Endothelial cell of umbilical vein (primary cell): ENCODE measurements around the gene TMEM167B. TPM values are rescaled to one million over a fixed set of nuclear protein-coding genes. Genes with fewer than 3 reads are reported as not detected.

Experiments used
- BruUV-seq: library from RNA; stranded (reverse); fragments of 400-500 nt; replicated peaks from 2 replicates; lab custom pipeline; 2021; lab: Mats Ljungman, UMichigan
- CTCF ChIA-PET: fragments of 300-600, 350-600 bp; sonication (Branson Sonifier 250); formaldehyde crosslinking; loops from one replicate; lab custom pipeline; 2021; ENCODE audit warnings: antibody characterized with exemption, inconsistent platforms; lab: Charles Lee
- POLR2A ChIA-PET: fragments of 300-600, 350-600 bp; sonication (Branson Sonifier 250); formaldehyde crosslinking; loops from one replicate; lab custom pipeline; 2021; ENCODE audit warnings: antibody characterized with exemption, inconsistent platforms; lab: Charles Lee
- DNase-seq: peaks from one replicate; pipeline ENCODE4 v3.0.0-alpha.2; 2011; ENCODE audit warnings: low read depth, low spot score
- FAIRE-seq: peaks from 2 replicates; lab custom pipeline; 2011; peaks lifted over from hg19 to GRCh38; lab: Jason Lieb, UNC
- H2AFZ ChIP-seq: 2 replicates; pipeline ENCODE4 v1.6.0; 2012; ENCODE audit warnings: low read depth, low read length, control low read depth, inconsistent platforms
- H3K27ac ChIP-seq: 2 replicates; pipeline ENCODE4 v1.5.1; 2011; ENCODE audit warnings: low read depth, mild to moderate bottlenecking, control low read depth, low read length, moderate library complexity; ENCODE audit not compliant: insufficient read depth
- H3K27me3 ChIP-seq, 2 experiments: 2 replicates each; pipeline versions ENCODE4 v1.6.0 to v1.6.1; 2011; ENCODE audit warnings: low read length in 2 of 2, mixed read lengths in 1 of 2; ENCODE audit not compliant: control insufficient read depth in 2 of 2, insufficient read depth in 2 of 2
- H3K36me3 ChIP-seq, 2 experiments: 2 replicates in 1 of 2; 3 replicates in 1 of 2; pipeline ENCODE4 v1.5.1; 2011; ENCODE audit warnings: low read length in 2 of 2, mild to moderate bottlenecking in 1 of 2, moderate library complexity in 1 of 2; ENCODE audit not compliant: control insufficient read depth in 2 of 2, insufficient read depth in 2 of 2; ENCODE audit errors: extremely low read depth in 1 of 2
- H3K4me1 ChIP-seq: 3 replicates; pipeline ENCODE4 v1.5.1; 2011; ENCODE audit warnings: mild to moderate bottlenecking, low read length; ENCODE audit not compliant: control insufficient read depth, insufficient read depth; ENCODE audit errors: extremely low read depth
- H3K4me2 ChIP-seq: 2 replicates; pipeline ENCODE4 v1.6.1; 2011; ENCODE audit warnings: low read length, control low read depth, mixed read lengths; ENCODE audit not compliant: insufficient read depth
- H3K4me3 ChIP-seq, 3 experiments: fragments of 200-600 bp in 1 of 3; sonication (generic), shearing (Covaris generic) in 1 of 3; replicated peaks in 1 of 3; 2 replicates each; pipeline ENCODE4 v1.5.1; 2011 to 2016; ENCODE audit warnings: control low read depth in 3 of 3, low read length in 3 of 3, mild to moderate bottlenecking in 2 of 3, inconsistent platforms in 1 of 3, low read depth in 1 of 3, moderate library complexity in 1 of 3; ENCODE audit not compliant: insufficient read depth in 1 of 3
- H3K79me2 ChIP-seq: 2 replicates; pipeline ENCODE4 v1.6.0; 2012; ENCODE audit warnings: low read length, inconsistent platforms; ENCODE audit not compliant: control insufficient read depth, insufficient read depth
- H3K9ac ChIP-seq: replicated peaks from 2 replicates; pipeline ENCODE3; 2011; ENCODE audit warnings: low read length, control low read depth; ENCODE audit not compliant: insufficient read depth; ENCODE audit errors: extremely low read depth
- H3K9me1 ChIP-seq: replicated peaks from 3 replicates; pipeline ENCODE4 v1.6.0; 2011; ENCODE audit warnings: mild to moderate bottlenecking, low read length; ENCODE audit not compliant: control insufficient read depth, insufficient read depth; ENCODE audit errors: extremely low read depth
- H3K9me3 ChIP-seq: replicated peaks from 2 replicates; pipeline ENCODE4 v1.5.1; 2012; ENCODE audit warnings: low read length, inconsistent platforms; ENCODE audit not compliant: control insufficient read depth, insufficient read depth
- H4K20me1 ChIP-seq: replicated peaks from 2 replicates; pipeline ENCODE3; 2011; ENCODE audit warnings: mild to moderate bottlenecking, low read length; ENCODE audit not compliant: control insufficient read depth, insufficient read depth; ENCODE audit errors: extremely low read depth
- EZH2 ChIP-seq: IDR thresholded peaks from 2 replicates; pipeline ENCODE4 v1.6.1; 2012; ENCODE audit warnings: borderline replicate concordance, low read depth, mild to moderate bottlenecking, moderate library complexity, low read length, inconsistent platforms; ENCODE audit not compliant: severe bottlenecking
- FOS ChIP-seq: IDR thresholded peaks from 2 replicates; pipeline ENCODE4 v1.6.1; 2011; ENCODE audit warnings: mild to moderate bottlenecking, low read length, moderate library complexity, borderline replicate concordance; ENCODE audit not compliant: insufficient read depth
- GATA2 ChIP-seq: IDR thresholded peaks from 2 replicates; pipeline ENCODE4 v1.7.0; 2011; ENCODE audit warnings: low read depth, mild to moderate bottlenecking, moderate library complexity, mixed read lengths, low read length; ENCODE audit not compliant: insufficient read length, insufficient read depth
- JUN ChIP-seq: IDR thresholded peaks from 2 replicates; pipeline ENCODE4 v1.6.1; 2011; ENCODE audit warnings: borderline replicate concordance, low read depth; ENCODE audit not compliant: insufficient read length, insufficient read depth
- MYC ChIP-seq: IDR thresholded peaks from one replicate; pipeline ENCODE4 v1.6.1; 2011; ENCODE audit warnings: mild to moderate bottlenecking, low read depth, low read length
- POLR2A ChIP-seq: IDR thresholded peaks from 2 replicates; pipeline ENCODE4 v1.6.1; 2012; ENCODE audit warnings: low read depth, mild to moderate bottlenecking, control low read depth, low read length
- POLR2AphosphoS5 ChIP-seq: IDR thresholded peaks from 2 replicates; pipeline ENCODE4 v1.6.1; 2012; ENCODE audit warnings: low read depth, mild to moderate bottlenecking, control low read depth, low read length, moderate library complexity; ENCODE audit not compliant: insufficient read depth
- dilution Hi-C: fragments of 300-500 bp; cut with MboI; formaldehyde crosslinking; loops from one replicate; pipeline ENCODE4 v1.15.0; 2019; ENCODE audit warnings: low sequenced_read_pairs; ENCODE audit not compliant: extremely low pct_ligation_motif_present
- intact Hi-C: fragments of 100-400 bp; cut with micrococcal nuclease; formaldehyde crosslinking; loops from one replicate; pipeline ENCODE4 v1.10.0; 2022
- polyA plus RNA-seq, 4 experiments: library from polyadenylated mRNA; depleted of rRNA in 3 of 4; stranded (reverse) in 3 of 4; unstranded in 1 of 4; fragments of >200 nt; gene quantifications; 2 replicates each; pipeline versions ENCODE4 v1.2.1 to v1.2.3, GENCODE V29; 2011 to 2012; ENCODE audit warnings: missing spikeins in 1 of 4
- total RNA-seq: library from RNA; stranded (reverse); gene quantifications from 2 replicates; pipeline ENCODE4 v1.2.3, GENCODE V29; 2021
- TF ChIP-seq, protein P1 (sequence below), 2 donors: IDR thresholded peaks; 1 replicate in 1 of 2; 2 replicates in 1 of 2; pipeline ENCODE4 v1.5.1; 2011; ENCODE audit warnings: low read length in 2 of 2, mild to moderate bottlenecking in 2 of 2, moderate library complexity in 2 of 2, control low read depth in 1 of 2, inconsistent platforms in 1 of 2, low read depth in 1 of 2; ENCODE audit not compliant: insufficient read depth in 1 of 2; ENCODE audit errors: extremely low read depth in 1 of 2
- TF ChIP-seq, protein P2 (sequence below): IDR thresholded peaks from 2 replicates; pipeline ENCODE4 v1.6.1; 2011; ENCODE audit not compliant: insufficient read depth, insufficient read length

TMEM167B gene
- total and polyA plus RNA-seq, 2 donors (not counting 3 experiments of a cell fraction or from before 2014, with no cell fraction given): 6.7 to 21.1 TPM

DNA sequence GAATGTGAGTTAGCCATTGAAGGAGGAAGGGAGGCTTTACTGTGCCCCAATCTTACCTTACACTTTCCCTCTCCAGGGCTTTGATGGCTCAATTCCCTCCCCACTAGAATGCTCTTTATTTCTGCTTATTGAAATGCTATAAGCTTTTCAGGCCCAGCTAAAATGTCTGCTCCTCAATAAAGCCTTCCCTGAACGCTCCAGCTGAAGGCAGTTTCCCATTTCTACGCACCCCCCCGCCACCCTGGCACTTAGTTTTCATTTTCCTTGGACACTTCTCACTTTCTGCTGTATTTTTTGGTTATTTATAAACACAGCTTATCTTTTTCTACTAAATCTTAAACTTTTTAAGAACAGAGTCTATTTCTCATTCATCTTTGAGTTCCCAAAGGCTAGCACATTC is 7.1 kb upstream of the TMEM167B start:
- Histone ChIP-seq H3K27me3 (no peaks in the 10 kb centered on the region), H3K36me3 (no peaks in the 10 kb centered on the region), H3K9me1 (no peaks in the 10 kb centered on the region), H3K79me2 (no peaks in the 10 kb centered on the region), H3K4me1 (peaks cover 9% of the 10 kb centered on the region), H3K4me3 (no peak overlapping the region), H4K20me1 (no peaks in the 10 kb centered on the region), H3K4me2 (no peak overlapping the region), H3K9ac (no peak overlapping the region), H3K9me3 (no peaks in the 10 kb centered on the region), H3K27ac (no peak overlapping the region), H2AFZ (no peak overlapping the region)
- no TSS peak for BruUV-seq
- DNase-seq (no peak), FAIRE-seq (no peak)
- TF ChIP-seq, protein P1, sequence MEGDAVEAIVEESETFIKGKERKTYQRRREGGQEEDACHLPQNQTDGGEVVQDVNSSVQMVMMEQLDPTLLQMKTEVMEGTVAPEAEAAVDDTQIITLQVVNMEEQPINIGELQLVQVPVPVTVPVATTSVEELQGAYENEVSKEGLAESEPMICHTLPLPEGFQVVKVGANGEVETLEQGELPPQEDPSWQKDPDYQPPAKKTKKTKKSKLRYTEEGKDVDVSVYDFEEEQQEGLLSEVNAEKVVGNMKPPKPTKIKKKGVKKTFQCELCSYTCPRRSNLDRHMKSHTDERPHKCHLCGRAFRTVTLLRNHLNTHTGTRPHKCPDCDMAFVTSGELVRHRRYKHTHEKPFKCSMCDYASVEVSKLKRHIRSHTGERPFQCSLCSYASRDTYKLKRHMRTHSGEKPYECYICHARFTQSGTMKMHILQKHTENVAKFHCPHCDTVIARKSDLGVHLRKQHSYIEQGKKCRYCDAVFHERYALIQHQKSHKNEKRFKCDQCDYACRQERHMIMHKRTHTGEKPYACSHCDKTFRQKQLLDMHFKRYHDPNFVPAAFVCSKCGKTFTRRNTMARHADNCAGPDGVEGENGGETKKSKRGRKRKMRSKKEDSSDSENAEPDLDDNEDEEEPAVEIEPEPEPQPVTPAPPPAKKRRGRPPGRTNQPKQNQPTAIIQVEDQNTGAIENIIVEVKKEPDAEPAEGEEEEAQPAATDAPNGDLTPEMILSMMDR (IDR thresholded peaks at IDR 0.05; ENCODE audit: extremely low read depth in 1 of 2, insufficient read depth in 1 of 2, low read depth in 1 of 2, low read length in 2 of 2): no peak
- no peak for TF ChIP-seq EZH2
- no peak for TF ChIP-seq JUN
- no peak for TF ChIP-seq GATA2
- TF ChIP-seq, protein P2, sequence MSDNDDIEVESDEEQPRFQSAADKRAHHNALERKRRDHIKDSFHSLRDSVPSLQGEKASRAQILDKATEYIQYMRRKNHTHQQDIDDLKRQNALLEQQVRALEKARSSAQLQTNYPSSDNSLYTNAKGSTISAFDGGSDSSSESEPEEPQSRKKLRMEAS: no peak
- TF ChIP-seq POLR2A: no peak
- TF ChIP-seq FOS: no peak
- TF ChIP-seq MYC: no peak
- TF ChIP-seq POLR2AphosphoS5: no peak
- ChIA-PET POLR2A (no interaction called here), CTCF (interaction anchor here (2.1 to 3.0 kb wide), 3 partner anchors 12 to 29 kb away, joined by 6 to 14 read pairs (median 9); a partner anchor contains a TSS)
- dilution Hi-C loops: no loop called here
- intact Hi-C loops: no loop called here
